Stimulated activated CD8-positive, alpha-beta memory T cell treated with anti-CD3 and anti-CD28 coated beads, Interleukin-7, amount 100 ng/mL, for 48 hours (primary cell): ENCODE results near the gene NRG2.

Source experiments
- DNase-seq, 2 donors: peaks; one replicate each; pipeline ENCODE4 v3.0.0-alpha.2; 2020; ENCODE audit warnings: low read depth in 1 of 2; ENCODE audit errors: extremely low read depth in 1 of 2

NRG2 gene

DNA sequence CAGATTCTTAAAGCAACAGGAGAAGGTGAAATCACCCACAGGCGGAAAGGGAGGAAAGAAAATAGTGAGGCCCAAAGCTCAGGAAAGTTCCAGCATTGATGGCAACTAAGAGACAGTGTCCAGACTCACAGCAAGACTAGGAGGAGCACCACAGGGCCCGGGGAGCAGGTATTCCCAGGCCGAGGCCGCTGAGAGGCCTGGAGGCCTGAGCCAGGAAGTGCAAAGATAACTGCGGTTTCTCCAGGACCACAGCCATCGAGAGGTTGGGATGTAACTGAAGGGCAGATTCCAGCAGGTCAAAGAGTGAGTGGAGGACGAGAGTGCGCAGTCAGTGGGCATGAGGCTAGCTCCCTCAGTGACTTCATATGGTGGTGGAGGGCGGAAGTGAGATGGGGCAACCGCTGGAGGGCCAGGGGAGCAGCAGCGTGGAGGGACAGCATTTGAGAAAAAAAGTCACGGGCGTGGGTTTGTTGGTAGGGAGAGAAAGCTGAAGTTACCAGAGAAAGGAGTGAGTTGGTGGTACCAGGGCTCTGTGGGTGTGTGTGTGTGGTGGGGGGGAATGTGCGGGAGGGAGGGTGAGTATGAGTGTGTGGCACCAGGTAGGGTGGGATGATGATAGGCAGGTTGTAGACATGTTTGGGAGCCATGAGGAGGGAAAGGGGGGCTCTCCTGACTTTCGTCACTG lies 157.8 kb downstream of the NRG2 start:
- no peak for DNase-seq

DNA sequence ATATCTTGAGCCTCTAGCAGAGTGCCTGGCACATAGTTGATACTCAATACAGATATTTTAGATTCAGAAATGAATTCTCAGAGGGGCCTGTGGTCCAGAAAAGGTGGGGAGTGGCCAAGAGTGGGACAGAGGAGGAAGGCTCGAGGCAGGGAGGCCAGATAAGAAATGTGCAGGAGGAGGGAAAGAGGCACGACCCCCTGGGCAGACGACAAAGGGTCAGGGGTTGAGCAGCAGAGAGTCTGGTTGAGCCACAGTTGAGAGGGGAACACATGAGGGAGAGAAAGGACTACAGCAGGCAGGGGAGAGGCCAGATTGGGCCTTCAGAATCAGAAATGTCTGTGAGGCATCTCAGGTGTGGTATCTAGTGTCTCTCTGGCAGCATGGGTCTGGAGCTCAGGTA lies 158.4 kb downstream of the NRG2 start:
- no peak for DNase-seq

DNA sequence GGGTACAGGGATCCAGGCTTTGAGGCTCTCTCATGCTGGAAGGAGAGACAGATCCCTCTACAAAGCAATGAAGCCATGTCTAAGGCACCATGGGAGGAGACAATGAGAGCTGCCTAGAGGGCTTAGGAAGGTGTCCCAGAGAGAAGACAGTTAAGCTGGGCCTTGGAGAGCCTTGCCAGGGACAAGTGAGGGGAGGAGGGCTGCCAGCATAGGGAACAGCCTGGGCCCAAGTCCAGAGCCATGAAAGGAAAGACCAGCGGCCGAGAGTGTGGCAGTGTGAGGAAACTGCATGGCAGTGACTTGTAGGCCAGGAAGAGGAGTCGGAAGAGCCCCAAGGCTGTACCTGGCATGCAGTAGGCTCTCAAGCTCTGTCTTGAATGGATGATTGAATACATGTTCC lies 159.0 kb downstream of the NRG2 start:
- DNase-seq = no peak

DNA sequence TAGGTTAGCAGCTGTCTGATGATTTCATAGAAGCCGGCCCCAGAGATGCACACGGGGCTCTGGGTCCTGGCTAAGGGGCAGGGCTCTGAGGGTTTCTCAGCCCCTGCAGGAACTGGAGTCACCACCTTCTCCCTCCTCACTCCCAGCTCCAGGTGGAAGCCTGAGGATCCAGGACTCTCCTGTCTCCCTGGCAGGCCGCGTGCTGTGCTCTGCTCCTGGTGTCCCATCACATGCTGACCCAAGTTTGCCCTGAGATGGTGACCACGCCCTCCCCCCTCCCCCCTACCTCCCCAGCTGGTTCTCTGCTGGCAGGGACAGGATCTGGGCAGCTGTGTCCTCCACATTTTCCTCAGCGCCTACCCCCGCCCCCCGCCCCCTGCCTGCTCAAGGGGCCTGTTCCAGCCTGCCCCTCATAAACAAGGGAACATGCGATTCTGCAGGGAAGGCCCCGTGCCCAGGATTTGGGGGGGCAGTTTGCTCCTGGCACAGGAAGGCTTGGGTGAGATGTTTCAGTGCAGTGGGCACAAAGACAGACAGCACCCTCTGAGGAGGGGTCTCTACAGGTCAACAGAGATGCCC lies 160.0 kb downstream of the NRG2 start:
- no peak for DNase-seq

DNA sequence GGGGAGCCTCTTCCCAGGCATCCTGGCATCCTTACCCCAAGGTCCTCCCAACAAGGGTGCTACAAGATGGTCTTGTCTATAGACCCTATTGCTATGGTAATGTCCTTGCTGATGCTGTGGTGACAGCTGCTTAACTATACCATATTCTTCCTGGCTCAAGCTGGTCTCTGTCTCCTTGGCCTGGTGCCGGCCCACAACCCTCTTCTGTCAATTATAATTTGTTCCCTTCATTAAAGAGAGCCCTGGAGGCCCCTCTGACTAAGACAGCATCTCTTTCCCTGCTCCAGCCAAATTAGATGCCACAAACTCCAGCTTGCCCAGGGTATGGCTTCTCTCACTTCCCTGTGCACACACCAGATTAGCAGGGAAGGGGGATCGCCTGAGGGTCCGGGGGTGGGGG lies 160.8 kb downstream of the NRG2 start:
- DNase-seq = no peak

DNA sequence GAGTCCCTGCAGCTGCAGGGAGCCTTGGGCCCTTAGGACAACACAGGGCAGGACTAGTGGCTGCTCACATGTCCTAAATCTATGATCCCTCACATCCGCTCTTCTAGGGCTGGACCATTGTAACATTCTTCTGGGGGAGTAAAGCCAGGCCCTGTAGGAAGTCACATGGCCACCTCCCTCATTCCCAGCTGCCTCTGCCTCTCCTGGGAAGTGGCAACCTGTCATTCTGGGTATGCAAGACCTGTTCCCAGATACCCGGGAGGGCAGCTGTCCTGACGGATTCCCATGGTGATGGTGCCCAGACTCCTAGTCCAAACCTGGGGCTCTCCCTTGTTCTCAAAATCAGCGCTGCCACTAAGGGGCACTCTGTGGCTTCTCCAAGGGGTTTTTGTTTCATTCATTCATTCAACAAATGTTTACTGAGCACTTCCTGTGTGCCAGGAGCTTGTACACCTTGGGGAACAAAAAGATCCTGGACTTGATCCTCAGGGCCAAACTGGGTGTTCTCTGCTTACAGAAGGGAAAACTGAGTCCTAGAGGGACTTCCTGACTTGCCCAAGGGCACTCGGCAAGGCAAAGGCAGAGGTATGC lies 161.9 kb downstream of the NRG2 start:
- no peak for DNase-seq

DNA sequence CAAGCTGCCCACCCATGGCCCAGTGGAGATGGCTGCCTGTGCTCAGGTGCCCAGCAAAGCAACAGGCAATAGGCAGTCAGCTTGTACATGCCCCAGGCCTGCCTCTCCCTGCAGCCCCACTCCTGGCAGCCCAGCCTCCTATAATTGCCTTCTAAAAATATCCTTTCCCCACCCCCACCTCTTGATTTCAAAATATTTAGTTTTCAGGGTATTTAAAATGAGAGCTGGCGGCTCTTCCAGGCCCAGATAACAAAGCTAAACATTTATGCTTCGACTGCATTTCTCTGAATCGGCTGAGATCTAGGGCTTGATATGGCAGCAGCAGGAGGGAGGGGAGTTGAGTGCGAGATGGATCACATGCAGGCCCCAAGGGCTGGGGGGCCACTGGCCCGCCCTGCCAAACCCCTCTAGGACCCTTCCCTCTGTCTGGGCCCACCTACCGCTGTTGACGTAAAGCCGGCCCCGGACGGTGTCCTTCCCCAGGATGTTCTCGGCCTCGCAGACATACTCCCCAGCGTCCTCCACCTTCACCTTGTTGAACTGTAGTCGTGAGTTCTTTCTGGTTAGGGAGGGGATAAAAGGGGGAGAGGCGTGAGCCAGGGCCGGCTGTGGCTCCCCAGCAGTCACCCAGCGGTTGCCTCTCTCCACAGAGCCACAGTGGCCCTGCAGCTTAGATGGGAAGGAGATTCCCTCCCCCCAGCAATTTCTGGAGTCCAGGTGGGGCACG lies 162.5 kb downstream of the NRG2 start:
- no peak for DNase-seq

DNA sequence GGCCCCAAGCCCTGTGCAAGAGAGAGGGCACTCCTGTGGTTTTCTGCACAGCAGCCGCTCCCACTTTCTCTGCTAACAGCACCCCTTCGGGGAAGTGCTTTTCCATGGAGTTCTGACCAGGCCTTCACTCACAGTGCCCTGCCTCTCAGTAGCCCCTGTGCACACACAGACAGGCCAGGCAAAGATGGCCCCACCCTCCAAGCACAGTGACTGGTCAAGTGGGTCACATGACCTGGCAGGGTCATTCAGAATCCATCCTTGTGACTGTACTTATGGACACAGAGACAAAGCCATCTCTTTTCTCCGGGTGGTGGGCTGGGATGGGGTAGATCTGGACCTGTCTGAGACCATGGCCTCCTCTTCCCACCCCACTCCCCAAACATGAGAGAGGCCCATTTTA lies 165.0 kb downstream of the NRG2 start:
- no peak for DNase-seq

DNA sequence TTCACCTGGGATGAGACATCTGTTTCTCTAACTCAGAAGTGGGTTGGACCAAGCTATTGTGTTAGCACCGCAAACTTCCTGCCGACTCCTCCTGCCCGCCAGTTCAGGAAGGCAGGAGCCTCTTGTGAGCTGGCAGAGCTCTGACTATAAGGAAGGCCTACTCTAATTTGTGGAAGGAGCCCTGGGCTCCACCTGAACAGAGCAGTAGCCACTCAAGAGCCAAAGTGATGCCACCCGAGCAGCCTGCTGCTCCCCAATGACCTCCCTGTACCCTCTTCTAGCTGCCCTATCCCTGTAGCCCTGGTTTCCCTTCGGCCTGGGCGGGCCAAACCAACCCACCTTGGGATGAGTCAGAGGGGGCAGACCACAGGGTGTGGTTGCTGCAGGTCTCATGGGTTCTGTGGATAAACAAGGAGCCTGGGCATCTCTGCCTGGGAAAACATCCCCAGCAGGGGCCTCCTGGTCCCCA lies 165.9 kb downstream of the NRG2 start:
- no peak for DNase-seq

DNA sequence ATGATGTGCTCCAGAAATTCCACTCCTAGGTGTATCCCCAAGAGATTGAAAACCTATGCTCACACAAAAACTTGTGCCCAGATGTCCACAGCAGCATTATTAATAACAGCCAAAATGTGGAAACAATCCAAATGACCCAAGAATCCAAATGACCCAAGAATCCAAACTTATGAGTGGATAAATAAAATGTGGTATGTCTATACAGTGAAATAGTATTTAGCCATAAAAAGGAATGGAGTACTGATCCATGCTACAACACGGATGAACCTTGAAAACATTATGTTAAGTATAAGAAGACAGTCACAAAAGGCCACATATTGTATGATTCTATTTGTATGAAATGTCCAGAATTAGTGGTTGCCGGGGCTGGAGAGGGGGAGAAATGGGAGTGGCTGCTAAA lies 167.1 kb downstream of the NRG2 start:
- no peak for DNase-seq

DNA sequence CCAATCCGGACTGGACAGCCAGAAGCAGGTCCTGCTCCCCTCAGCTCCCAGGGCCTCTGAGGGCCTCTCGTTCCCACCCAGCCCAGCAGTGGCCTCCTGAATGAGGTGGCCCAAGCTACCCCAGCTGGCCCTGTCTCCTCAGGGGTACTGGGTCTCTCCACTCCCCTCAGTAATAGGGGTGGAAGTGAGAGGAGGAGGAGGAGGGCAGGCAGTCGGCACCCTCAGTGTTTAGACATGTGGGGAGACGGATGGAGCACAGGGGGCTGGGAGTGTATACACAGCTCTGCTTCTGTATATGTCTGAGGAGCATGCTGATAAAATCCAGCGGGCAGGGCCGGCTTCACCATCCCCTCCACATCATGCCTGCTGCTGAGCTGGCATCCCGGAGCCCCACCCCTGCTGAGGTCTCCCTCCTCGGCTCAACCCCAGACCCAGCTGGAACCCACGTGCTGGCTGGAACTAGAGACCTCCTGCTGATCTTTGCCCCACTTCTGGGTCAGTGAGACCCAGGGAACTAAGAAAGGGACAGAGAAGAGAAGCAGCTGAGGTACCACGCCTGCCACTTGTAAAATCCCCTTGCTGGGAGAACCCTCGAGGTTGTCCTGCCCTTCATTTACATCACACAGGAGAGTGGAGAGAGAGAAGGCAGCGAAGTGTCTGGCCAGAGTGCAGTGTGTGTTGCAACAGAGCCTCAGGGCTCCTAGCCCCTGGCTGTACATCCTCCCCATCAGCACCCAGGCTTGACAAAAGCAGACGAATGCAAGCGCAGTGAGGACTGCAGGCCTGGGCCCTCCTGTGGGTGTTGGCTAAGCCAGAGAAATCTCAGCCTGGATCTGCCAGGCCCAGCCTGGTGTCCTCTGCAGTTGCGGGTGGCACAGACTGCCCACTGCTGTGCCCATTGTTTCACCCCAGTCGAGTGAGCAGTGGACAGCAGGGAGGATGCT lies 170.0 kb downstream of the NRG2 start:
- DNase-seq = no peak

DNA sequence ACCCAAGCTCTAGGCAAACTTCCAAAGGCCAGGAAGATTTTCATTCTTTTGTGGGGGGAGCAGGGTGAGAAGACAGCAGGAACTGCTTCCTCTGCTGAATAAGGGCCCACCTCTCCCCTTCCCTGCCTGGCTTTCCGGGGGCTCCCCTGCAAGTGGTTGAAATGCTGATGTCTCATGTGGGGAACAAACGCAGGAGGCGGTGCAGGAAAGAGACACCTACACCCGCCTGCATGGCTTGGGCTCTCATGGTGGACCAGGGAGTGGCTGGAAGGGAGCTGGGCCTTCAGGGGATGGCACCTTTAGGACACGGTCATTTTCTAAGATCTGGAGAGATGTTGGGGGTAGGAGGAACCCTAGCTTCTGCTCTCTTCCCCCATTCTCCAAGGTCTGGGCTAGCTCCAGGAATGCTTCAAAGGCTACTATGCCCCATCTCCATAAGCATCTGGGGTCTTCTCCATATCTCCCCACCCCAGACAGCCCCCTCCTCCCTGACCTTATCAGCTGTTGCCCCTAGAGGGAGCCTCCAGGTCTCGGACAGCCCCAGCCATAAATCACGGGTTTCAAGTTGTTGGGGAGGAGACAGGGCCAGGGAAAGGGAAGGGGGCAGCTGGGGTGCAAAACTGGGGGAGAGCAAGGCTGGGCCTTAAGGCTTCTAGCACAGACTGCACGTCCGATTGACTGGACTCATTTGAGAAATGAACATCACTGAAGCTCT lies 170.9 kb downstream of the NRG2 start:
- DNase-seq = no peak

DNA sequence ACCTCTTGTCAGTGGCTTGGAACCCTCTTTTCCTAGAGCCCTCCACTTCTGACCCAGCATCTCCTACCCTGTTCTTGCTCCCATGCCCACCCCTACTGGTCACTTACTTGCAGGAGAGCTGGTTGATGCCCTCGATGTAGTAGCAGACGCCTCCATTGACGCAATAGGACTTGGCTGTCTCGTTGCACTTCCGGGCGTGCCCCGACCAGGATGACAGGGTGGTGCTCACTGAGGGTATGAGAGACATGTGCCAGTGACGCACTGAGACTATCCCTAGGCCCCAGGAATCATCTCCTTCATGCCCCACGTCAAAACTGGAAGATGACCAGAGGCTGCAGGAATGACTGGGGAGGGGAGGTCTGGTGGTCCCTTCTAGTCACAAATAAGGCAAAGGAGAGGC lies 171.5 kb downstream of the NRG2 start:
- DNase-seq = no peak

DNA sequence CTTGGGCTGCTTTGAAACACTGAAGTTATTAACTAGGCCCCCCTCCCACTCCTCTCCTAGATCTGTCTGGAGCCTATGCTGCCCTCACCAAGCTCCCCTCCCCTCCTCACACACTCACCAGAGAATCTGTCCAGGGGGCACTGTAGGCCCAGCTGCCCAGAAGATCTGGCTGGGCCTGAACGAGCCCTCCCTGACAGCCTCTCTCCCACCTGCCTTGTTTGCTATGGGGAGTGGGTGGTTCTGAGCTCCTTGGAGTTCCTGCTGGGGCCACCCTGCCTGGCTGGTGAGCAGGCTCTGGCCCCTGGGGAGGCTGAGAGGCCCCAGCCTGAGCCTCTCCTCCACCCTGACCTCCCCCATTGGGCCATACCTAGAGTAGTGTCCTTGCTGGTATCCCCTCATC lies 172.4 kb downstream of the NRG2 start:
- no peak for DNase-seq

DNA sequence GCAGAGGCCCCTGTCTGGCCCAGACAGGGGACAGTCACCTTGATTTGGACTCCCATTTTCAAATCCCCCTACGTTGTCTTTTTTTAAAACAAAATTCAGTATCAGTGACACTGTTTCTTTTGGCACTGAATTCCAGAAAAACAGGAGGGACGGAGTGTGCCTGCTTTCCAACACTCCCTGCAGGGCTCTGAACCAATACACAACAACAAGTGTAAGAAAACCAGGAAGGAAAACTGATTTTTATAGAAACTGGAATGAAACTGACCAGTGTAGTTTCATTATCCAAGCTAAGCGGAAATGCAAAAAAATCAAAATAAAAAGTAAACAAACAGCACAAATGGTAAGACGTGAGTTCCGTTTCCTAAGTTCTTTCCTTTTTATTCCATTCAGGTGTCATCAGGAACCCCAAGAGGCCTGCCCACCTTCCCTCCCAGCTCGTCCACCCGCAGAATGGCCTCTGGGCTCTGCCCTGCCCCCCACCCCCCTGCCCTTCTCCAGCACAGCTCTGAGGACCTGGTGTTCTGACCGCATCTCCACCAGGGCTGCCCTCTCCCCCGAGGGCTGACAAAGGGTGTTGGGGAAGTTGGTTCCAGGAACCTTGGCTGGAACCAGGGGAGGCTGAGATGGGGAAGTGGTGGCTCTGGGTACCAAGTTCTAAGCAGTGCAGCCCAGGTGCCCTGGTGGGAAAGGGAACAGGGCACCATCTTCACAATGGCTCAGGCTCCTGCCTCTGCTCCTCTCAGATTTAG lies 173.9 kb downstream of the NRG2 start:
- no peak for DNase-seq

DNA sequence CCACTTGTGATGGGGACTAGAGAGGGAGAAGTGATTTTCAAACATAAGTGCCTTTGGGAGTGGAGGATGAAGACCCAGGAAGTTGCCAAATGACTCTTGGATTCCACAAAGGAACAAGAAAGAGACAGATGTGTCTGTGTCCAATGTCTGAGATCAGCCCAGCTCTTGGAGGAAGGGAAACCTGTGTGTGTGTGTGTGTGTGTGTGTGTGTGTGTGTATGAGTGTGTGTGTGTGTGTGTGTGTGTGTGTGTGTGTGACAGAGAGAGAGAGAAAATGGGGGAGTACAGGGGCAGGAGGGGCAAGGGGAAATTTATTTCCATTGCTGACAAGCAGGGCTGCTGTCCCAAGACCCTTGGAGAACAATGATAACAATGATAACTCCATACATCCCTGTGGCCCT lies 175.5 kb downstream of the NRG2 start:
- no peak for DNase-seq

DNA sequence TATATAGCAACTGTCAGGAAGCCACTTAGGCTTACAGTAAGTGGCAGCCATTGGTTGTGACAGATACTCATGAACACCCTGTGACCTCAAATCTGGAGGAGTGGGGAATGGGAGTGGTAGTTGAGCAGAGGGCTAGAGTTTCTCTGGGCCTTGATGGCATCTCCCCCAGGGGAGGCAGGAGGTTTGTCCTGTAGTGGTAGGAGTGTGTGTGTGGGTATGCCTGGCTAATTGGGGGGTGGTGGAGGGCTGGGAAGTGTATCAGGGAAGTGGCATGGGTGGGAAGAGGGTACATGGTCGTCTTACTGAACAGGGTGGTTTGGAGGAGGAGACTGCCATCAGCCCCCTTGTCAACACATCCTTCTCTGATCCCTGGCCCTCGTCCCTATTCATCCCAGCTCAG lies 176.0 kb downstream of the NRG2 start:
- DNase-seq = no peak

DNA sequence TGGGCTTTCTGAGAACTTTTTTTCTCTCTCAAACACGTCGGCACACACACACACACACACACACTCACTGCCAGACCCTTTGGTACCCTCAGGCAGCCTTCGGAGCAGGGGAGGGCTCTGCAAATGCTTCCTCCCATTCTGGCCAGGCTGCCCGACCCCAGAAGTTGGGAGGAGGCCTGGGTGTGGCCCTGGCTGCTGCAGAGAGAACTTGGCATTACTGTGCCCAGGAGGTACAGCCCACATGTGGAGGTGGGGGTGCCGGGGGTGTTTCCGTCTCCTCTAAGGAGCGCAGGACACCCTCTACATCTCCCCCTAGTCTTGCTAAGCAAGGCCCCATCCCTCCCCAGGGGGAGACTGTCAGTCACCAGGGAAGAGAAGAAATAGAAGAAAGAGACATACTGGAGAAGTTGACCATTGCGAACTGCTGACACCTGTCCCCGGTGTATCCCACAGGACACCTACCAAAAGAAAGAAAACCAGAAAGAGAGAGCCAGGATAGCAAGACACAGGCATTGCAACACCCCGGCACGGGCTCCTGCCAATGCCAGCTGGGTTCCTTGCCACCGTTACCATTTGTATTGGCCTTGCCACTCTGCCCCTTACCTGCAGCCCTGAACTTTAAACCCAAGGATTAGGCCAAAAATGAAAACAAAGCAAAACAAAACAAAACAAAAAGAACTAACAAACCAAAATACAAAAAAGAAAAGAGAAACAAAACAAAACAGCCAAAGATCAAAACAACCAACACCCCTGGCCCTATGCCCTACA lies 178.2 kb downstream of the NRG2 start:
- no peak for DNase-seq
